Activated CD8-positive, alpha-beta T cell treated with anti-CD3 and anti-CD28 coated beads for 36 hours (primary cell): ENCODE measurements around the gene PGAP6. TPM values are rescaled to one million over a fixed set of nuclear protein-coding genes. Genes with fewer than 3 reads are reported as not detected.

Experiments
- ATAC-seq: fragments of 200-7000 bp; cut with Tn5 transposase; one replicate; pipeline ENCODE4 v1.10.0; 2021; ENCODE audit warnings: mild to moderate bottlenecking, moderate library complexity
- CTCF ChIA-PET: fragments of 350-600 bp; sonication (Branson Sonifier 250); formaldehyde crosslinking; loops from one replicate; lab custom pipeline; 2021; ENCODE audit warnings: antibody characterized with exemption; lab: Charles Lee
- POLR2A ChIA-PET: fragments of 350-600 bp; sonication (Branson Sonifier 250); formaldehyde crosslinking; loops from one replicate; lab custom pipeline; 2021; ENCODE audit warnings: antibody characterized with exemption; lab: Charles Lee
- DNase-seq: peaks from one replicate; pipeline ENCODE4 v3.0.0-alpha.2; 2020
- H3K27ac Mint-ChIP-seq: one replicate; pipeline ENCODE4 v1.8.0; 2021; ENCODE audit warnings: mild to moderate bottlenecking, mixed read lengths
- H3K27me3 Mint-ChIP-seq: one replicate; pipeline ENCODE4 v1.8.0; 2021; ENCODE audit warnings: mixed read lengths
- H3K36me3 Mint-ChIP-seq: one replicate; pipeline ENCODE4 v1.8.0; 2021; ENCODE audit warnings: low read depth, mixed read lengths
- H3K4me1 Mint-ChIP-seq: one replicate; pipeline ENCODE4 v1.8.0; 2021; ENCODE audit warnings: low read depth, mixed read lengths
- H3K4me3 Mint-ChIP-seq: one replicate; pipeline ENCODE4 v1.8.0; 2021; ENCODE audit warnings: mild to moderate bottlenecking, moderate library complexity, mixed read lengths
- H3K9me3 Mint-ChIP-seq: one replicate; pipeline ENCODE4 v1.8.0; 2021; ENCODE audit warnings: mixed read lengths
- CTCF ChIP-seq: fragments of 200-600 bp; IDR thresholded peaks from one replicate; pipeline ENCODE4 v1.8.0; 2022; ENCODE audit warnings: antibody characterized with exemption, mild to moderate bottlenecking
- intact Hi-C: fragments of 100-400 bp; cut with micrococcal nuclease; formaldehyde crosslinking; loops from one replicate; pipeline ENCODE4 v1.10.0; 2022
- total RNA-seq, 2 experiments: library from RNA; stranded (reverse); gene quantifications; one replicate each; pipeline ENCODE4 v1.2.3, GENCODE V29; 2021

The PGAP6 gene
- total RNA-seq, 2 experiments from 2014 or later: 21.9 to 24.8 TPM

GRCh38 chr16:324451-325334 lies 57.1 kb downstream of the PGAP6 start:
- intact Hi-C loops: loop anchor here (5.0 kb wide), 1 partner anchor 87 kb away; no protein-coding TSS in a partner anchor
- Mint-ChIP-seq H3K9me3 (no peaks in the 10 kb centered on the region), H3K36me3 (peaks cover 6% of the 10 kb centered on the region), H3K27ac (peak overlapping the region; percentile 64), H3K27me3 (no peaks in the 10 kb centered on the region), H3K4me3 (peak overlapping the region; percentile 61), H3K4me1 (peaks cover 48% of the 10 kb centered on the region)
- peak; percentile 52 for ATAC-seq
- peak; percentile 64 for DNase-seq
- no peak for TF ChIP-seq CTCF
- CTCF ChIA-PET: interaction anchor here (0.6 to 0.7 kb wide), 2 partner anchors 67 to 228 kb away, joined by 3 read pairs; no protein-coding TSS in a partner anchor
- POLR2A ChIA-PET: interaction anchor here (0.8 to 1.4 kb wide), 3 partner anchors 13 to 71 kb away, joined by 3 to 4 read pairs (median 3); no protein-coding TSS in a partner anchor

- intact Hi-C loops: loop anchor here (5.0 kb wide), 1 partner anchor 87 kb away; no protein-coding TSS in a partner anchor
Measured at GRCh38 chr16:324201-324450, 57.7 kb downstream of the PGAP6 start.

GRCh38 chr16:322476-323143 lies 59.2 kb downstream of the PGAP6 start:
- TF ChIP-seq CTCF: no peak
- H3K9me3 Mint-ChIP-seq: no peaks in the 10 kb centered on the region
- no peak for DNase-seq
- H3K4me1 Mint-ChIP-seq: peaks cover 54% of the 10 kb centered on the region
- ATAC-seq: no peak
- intact Hi-C loops: loop anchor here (5.0 kb wide), 1 partner anchor 85 kb away; no protein-coding TSS in a partner anchor
- no peak overlapping the region for H3K27ac Mint-ChIP-seq
- ChIA-PET CTCF (no interaction called here), POLR2A (interaction anchor here (0.5 to 1.1 kb wide), 3 partner anchors 13 to 101 kb away, joined by 3 read pairs; no protein-coding TSS in a partner anchor)
- no peak overlapping the region for H3K4me3 Mint-ChIP-seq
- H3K36me3 Mint-ChIP-seq: peaks cover 10% of the 10 kb centered on the region
- no peaks in the 10 kb centered on the region for H3K27me3 Mint-ChIP-seq

More at GRCh38 chr16:324201-324450, 57.7 kb downstream of the PGAP6 start:
- H3K9me3 Mint-ChIP-seq: no peaks in the 10 kb centered on the region
- H3K4me1 Mint-ChIP-seq: peaks cover 52% of the 10 kb centered on the region
- CTCF ChIA-PET: interaction anchor here (0.7 kb wide), 1 partner anchor 228 kb away, joined by 3 read pairs; no protein-coding TSS in a partner anchor
- ATAC-seq (no peak), DNase-seq (no peak)
- H3K4me3 Mint-ChIP-seq: no peak overlapping the region
- H3K27me3 Mint-ChIP-seq: no peaks in the 10 kb centered on the region
- no peak for TF ChIP-seq CTCF
- POLR2A ChIA-PET: interaction anchor here (0.8 to 1.4 kb wide), 2 partner anchors 27 to 70 kb away, joined by 3 to 4 read pairs; no protein-coding TSS in a partner anchor
- peaks cover 8% of the 10 kb centered on the region for H3K36me3 Mint-ChIP-seq
- no peak overlapping the region for H3K27ac Mint-ChIP-seq

GRCh38 chr16:321532-321931 lies 60.2 kb downstream of the PGAP6 start:
- CTCF ChIA-PET: interaction anchor here (0.6 to 1.4 kb wide), 5 partner anchors 12 to 225 kb away, joined by 3 to 5 read pairs (median 3); no protein-coding TSS in a partner anchor
- no peak for ATAC-seq
- peaks cover 10% of the 10 kb centered on the region for H3K36me3 Mint-ChIP-seq
- no peak overlapping the region for H3K27ac Mint-ChIP-seq
- no peaks in the 10 kb centered on the region for H3K9me3 Mint-ChIP-seq
- no peak overlapping the region for H3K4me3 Mint-ChIP-seq
- intact Hi-C loops: loop anchor here (5.0 kb wide), 1 partner anchor 84 kb away; no protein-coding TSS in a partner anchor
- no peak for DNase-seq
- POLR2A ChIA-PET: no interaction called here
- H3K27me3 Mint-ChIP-seq: no peaks in the 10 kb centered on the region
- peaks cover 46% of the 10 kb centered on the region for H3K4me1 Mint-ChIP-seq
- TF ChIP-seq CTCF: no peak

Other genes with a start within 250 kb of the PGAP6 start
- gene NPRL3, start 243.3 kb downstream of the PGAP6 start, total RNA-seq: 10 to 100 TPM; 40.7 to 40.9 TPM
- not detected for gene HBZ, start 229.3 kb downstream of the PGAP6 start, total RNA-seq
- not detected for gene HBM, start 216.0 kb downstream of the PGAP6 start, total RNA-seq
- gene HBA2, start 209.1 kb downstream of the PGAP6 start, total RNA-seq: not detected
- not detected for gene HBA1, start 205.3 kb downstream of the PGAP6 start, total RNA-seq
- 1 to 10 TPM; 2.2 to 3.2 TPM for gene HBQ1, start 201.5 kb downstream of the PGAP6 start, total RNA-seq
- gene LUC7L, start 152.5 kb downstream of the PGAP6 start, total RNA-seq: 10 to 100 TPM; 68.0 to 72.8 TPM
- gene FAM234A, start 147.2 kb downstream of the PGAP6 start, total RNA-seq: 10 to 100 TPM; 18.3 to 21.5 TPM
- gene RGS11, start 106.0 kb downstream of the PGAP6 start, total RNA-seq: not detected
- not detected for gene ARHGDIG, start 101.4 kb downstream of the PGAP6 start, total RNA-seq
- not detected for gene PDIA2, start 98.8 kb downstream of the PGAP6 start, total RNA-seq
- gene AXIN1, start 29.3 kb downstream of the PGAP6 start, total RNA-seq: 10 to 100 TPM; 24.1 to 24.9 TPM
- 10 to 100 TPM; 95.0 to 98.2 TPM for gene MRPL28, start 11.4 kb downstream of the PGAP6 start, total RNA-seq
- gene NME4, start 15.2 kb upstream of the PGAP6 start, total RNA-seq: 10 to 100 TPM; 22.9 to 24.2 TPM
- gene DECR2, start 19.9 kb upstream of the PGAP6 start, total RNA-seq: 1 to 10 TPM; 9.7 to 10.0 TPM
- gene RAB11FIP3, start 43.7 kb upstream of the PGAP6 start, total RNA-seq: 10 to 100 TPM; 18.7 to 20.4 TPM
- 10 to 100 TPM; 76.4 to 81.2 TPM for gene CAPN15, start 145.7 kb upstream of the PGAP6 start, total RNA-seq
- not detected for gene PRR35, start 178.4 kb upstream of the PGAP6 start, total RNA-seq
- gene NHLRC4, start 185.0 kb upstream of the PGAP6 start, total RNA-seq: under 1 TPM; 0.41 to 0.72 TPM
- 10 to 100 TPM; 18.5 to 18.6 TPM for gene PIGQ, start 188.0 kb upstream of the PGAP6 start, total RNA-seq
- gene RAB40C, start 208.1 kb upstream of the PGAP6 start, total RNA-seq: 1 to 10 TPM; 8.1 to 8.8 TPM
- gene WFIKKN1, start 249.0 kb upstream of the PGAP6 start, total RNA-seq: under 1 TPM in 1 of 2 experiments, not detected in 1; 0.25 TPM